Occipital lobe (tissue), 2 donors: ENCODE data around the gene CNN3. TPM values are rescaled to one million over a fixed set of nuclear protein-coding genes. Genes with fewer than 3 reads are reported as not detected.

Source experiments
- DNase-seq: peaks from one replicate; lab custom pipeline; 2025; lab: John Stamatoyannopoulos, UW
- total RNA-seq: library from RNA; depleted of rRNA; stranded (reverse); fragments of >200 nt; gene quantifications from one replicate; pipeline ENCODE4 v1.2.3, GENCODE V29; 2014

The CNN3 gene
- total RNA-seq = 199 TPM

DNA sequence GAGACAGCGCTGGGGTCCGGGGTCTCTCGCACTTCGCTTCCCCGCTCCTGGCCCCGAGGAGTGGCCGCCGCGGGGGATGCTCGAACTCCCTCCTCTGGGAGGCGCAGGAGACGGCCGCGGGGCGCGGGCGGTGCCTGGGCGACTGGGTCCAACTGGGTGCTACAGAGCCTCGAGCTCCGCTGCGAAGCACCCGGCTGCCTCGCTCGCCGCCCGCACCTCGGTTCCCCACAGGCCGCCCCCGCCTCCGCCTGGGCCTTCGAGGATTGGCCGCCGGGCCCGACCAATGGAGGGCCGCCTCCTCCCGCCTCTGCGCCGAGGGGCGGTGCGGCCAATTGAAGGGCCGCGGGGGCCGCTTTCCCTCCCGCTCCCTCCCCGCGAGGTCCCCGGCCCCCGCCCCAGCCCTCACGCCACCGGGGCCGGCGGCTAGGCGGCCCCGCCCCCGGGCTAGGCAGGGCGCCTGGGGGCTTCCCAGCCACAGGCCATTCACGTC, at the start of gene CNN3:
Gene CNN3, minus strand, starts transcription at position 196 of the 490 bp plus-strand sequence. CDS start 216 bp downstream, outside the sequence.
- peak; percentile 85 for DNase-seq

DNA sequence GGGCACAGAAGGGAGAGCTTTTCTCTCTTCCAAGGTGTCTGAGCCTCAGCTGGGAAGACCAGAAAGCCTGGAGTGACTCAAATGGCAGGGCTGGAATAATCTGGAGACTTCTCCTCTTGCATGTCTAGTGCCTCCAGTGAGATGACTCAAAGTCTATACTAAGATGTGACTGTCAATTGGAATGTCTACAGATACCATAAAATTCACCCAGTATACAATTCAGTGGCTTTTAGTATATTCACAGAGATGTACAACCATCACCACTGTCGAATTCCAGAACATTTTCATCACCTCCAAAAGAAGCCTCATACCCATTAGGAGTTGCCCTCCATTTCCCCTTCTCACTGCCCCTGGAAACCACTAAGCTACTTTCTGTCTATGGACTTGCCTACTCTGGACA, 47.9 kb upstream of the CNN3 start:
- DNase-seq = no peak

DNA sequence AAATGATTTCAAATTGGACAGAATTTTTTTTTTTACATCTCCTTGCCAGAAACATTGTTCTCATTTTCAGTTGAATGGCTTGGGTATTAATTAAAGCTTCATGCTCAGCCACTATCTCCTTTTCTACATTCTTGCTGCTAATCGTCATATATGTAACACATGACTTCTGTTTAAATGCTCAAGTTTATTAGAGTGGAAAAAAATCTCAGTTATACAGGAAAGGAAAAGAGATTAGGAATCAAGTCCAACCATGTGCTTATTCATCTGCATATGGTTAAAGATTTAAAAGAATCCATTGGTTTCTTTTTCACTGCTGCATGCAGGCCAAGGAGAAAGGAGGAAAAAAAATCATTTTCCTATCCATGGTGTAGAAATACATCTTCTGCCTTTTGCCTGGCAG, 47.3 kb upstream of the CNN3 start:
- DNase-seq = no peak

DNA sequence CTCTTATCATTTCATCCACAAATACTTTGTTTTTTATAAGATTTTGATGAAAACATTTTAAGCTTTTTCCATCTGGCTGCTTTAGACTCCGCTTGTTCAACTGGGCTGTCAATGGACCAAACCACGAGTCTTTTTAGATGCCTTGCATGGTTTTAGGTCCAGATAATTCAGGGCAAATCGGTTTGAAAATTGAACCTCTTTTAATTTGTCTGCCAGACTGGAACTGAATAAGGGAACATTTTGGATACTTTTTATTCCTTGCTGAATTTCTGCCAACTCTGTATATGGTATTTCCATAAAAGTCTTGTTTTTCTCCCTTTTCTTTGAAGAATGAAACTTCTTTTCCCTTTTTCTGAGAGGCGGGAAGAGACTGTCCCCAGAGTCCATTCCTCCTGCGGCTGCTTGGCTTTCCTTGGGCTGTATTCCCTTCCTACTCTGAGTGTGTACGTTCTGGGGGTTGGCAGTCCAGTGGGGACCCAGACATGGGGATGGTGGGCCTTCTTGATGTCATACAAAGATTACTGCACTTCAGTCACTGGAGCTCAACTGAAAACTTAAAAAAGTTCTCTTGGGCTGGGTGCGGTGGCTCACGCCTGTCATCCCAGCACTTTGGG, 46.5 kb upstream of the CNN3 start:
- DNase-seq = no peak

DNA sequence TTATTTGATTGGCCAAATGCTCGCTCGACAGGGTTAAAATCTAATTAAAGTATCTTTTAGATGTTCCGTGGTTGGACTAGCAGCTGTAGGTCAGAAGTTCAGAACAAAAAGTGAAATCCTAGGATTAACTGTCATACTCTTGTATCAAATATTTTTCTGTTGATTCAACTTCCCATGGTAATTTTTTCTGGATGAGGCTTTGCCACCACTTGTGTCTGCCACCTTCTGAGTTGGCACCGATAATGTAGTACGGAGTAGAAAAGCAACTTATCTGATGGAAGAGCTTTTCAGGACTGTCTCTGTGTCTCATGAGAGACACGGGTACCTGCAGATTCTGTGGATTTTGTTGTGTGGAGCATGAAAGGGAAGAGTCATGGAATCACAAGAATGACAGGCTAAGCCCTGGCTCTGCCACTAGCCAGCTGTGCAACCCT, 44.6 kb upstream of the CNN3 start:
- no peak for DNase-seq

DNA sequence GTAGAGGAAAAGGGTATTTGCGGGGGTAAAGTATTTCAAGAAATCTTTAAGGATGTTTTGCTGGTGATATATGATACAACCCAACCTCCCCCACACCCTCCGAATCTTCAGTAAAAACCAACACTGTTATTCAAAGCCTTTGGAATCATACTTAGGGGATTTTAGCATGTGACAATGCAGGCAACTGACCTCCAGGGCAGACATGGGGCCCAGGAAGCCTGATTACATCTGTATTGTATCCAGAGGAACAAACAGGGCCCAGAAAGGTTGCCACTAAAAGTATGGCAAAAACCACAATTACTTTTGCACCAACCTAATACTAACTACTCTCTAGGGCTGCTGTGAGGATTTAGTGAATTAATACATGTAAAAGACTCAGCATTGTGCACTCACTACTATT, 43.9 kb upstream of the CNN3 start:
- DNase-seq = no peak

DNA sequence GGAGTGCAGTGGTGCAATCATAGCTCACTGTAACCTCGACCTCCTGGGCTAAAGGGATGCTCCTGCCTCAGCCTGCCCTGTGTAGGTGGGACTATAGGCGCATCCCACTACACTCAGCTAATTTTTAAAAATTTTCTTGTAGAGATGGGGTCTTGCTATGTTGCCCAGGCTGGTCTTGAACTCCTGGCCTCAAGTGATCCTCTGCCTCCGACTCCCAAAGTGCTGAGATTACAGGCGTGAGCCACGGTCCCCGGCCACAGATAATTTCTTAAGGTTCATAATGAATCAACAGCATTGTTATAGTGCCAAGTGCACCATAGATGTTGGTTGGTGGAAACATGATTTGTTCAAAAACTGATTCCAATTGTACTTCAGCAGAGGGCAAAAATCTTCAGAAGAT, 42.2 kb upstream of the CNN3 start:
- DNase-seq = no peak

DNA sequence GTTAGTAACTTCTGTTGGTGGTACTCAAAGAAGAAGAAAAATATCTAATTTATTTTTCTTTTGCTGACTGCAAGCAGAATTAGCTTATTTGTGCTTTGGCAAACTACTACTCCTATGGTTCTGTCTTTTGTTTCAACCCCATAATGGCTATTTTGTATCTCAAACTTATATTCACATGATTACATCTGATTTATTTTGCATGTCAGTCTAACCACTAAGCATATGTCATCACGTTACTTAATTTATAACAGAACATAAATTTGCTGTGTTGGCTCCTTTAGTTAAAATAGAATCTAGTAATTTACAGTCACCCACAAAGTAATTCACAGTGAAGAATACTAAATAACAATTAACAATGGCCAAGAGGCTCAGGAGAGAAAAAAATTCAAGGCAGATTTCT, 39.1 kb upstream of the CNN3 start:
- DNase-seq = no peak

DNA sequence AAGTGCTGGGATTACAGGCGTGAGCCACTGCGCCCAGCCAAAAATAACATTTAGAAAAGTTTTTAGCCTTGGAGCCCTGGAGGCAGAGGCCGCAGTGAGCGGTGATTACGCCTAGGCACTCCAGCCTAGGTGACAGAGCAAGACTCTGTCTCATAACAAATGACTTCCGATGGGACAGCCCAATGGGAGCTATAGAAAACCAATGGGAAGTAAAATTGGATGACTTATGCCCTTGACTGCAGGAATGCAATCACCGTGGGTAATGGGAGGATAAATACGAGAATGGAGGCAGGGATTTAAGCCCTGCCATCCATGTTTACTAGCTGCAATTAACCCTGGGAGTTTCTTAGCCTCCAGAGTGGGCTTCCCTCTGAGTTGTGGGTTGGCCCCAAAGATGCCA, 37.0 kb upstream of the CNN3 start:
- DNase-seq = no peak

DNA sequence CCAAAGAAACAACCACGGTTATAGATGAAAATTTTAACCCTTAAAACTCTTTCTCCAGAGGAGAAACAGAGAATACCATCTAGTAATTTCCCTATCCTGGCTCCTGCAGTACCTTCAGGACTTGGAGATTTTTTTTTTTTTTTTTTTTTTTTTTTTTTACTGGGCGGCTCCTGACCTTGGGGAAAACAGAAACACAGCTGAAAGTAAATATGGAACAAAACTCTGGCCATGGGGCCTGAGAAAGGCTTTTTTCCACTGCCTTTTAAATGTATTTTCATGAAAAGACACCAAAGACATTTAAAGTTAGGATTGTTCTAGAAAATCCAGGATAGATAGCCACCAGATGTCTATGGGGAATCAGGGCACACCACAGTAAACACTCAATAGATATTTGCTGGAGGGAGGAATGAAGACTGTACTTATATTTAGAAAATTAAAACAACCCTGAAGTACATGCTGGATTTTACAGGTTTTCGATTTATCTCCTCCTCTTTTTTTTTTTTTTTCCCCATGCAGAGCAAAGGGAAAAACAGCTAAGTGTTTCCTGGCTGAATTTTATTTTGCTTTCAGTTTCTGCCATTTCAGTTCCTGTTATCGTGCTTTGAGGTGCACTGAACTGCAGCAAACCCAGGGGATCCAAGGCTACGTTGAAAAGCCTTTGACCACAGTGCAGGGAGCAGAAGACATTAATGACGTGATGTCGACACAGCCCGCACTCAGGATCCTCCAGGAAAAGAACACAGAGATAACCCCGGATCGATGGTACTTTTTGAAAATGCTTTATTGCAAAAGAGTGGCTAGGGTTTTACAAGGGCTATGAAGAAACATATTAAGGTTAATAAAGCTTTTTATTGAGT, 35.7 kb upstream of the CNN3 start:
- no peak for DNase-seq

DNA sequence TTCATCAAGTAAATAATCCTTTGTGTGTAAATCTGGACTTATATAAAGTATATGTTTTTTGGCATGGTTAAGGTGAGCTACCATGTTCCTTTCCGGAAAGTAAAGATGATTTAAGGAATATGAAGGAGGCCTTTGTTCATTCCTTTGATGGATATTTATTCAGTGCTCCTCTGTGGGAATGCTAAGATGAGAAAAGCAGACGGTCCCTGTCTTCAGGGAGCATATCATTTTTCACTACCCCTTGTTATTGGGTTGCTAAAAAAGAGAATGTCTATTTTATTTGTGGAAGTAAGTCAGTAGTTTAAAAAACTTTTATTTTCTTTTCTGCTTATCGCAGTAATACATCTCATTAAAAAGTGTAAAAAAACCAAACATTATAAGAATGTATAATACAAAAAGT, 35.1 kb upstream of the CNN3 start:
- no peak for DNase-seq

DNA sequence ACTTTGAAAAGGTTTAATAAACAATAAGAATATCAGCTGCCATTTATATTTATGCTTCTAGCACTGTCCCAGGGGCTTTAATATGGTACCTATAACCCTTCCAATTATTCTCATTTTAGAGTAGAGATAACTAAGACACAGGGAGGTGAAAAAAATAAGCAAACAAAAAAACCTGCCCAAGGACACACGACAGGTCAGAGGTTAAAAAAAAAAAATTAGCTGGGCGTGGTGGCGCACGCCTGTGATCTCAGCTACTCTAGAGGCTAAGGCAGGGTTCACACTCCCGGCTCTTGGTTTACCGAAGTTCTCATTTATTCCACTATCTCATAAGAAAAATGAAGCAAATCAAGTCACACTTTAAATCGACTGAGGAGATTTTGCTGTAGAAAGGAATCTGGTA, 34.7 kb upstream of the CNN3 start:
- no peak for DNase-seq

DNA sequence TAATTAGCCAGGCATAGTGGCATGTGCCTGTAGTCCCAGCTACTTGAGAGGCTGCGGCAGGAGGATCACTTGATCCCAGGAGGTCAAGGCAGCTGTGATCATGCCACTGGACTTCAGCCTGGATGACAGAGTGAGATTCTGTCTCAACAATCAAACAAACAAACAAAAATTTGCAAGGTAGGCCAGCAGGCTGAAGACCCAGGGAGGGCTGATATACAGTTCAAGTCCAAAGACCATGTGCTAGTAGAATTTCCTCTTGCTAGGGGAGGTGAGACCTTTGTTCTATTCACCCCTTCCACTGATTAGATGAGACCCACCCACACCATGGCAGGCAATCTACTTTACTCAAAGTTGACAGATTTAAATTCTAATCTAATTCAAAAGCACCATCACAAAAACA, 31.2 kb upstream of the CNN3 start:
- DNase-seq = no peak

DNA sequence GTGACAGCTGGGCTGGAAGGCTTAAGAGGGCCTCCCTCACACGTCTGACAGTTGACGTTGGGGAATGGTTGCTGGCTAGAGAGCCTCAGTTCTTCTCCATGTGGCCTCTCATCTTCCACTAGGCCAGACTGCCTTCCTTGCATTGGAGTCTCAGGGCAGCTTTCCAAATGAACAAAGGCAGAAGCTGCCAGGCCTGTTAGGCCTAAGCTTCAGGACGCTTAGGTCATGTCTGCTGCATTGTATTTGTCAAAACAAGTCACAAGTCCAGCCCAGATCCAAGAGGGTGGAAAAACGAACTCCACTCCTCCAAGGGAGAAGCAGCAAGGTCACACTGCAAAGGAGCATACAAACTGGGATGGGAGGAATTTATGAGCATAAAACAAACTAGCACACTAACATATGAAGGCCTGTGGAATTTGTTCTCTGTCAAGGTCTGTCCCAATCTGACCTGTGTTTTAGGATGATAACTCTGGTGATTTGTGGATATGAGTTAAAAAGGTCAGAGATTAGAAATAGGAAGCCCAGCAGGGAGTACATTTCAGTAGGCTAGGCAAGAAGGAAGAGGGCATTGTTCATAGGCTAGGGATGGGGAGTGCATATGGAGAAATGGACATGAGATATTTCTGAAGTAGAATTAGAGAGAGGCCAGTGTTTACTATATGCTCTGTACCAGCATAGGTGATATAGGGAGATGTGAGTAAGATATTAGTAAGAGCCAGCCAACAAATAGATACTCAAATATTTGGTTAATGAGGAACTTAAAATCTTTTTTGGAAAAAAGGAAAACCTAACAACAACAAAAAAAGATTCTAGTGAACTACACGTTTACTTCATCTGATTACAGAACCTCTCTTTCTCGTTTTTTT, 29.1 kb upstream of the CNN3 start:
- no peak for DNase-seq

DNA sequence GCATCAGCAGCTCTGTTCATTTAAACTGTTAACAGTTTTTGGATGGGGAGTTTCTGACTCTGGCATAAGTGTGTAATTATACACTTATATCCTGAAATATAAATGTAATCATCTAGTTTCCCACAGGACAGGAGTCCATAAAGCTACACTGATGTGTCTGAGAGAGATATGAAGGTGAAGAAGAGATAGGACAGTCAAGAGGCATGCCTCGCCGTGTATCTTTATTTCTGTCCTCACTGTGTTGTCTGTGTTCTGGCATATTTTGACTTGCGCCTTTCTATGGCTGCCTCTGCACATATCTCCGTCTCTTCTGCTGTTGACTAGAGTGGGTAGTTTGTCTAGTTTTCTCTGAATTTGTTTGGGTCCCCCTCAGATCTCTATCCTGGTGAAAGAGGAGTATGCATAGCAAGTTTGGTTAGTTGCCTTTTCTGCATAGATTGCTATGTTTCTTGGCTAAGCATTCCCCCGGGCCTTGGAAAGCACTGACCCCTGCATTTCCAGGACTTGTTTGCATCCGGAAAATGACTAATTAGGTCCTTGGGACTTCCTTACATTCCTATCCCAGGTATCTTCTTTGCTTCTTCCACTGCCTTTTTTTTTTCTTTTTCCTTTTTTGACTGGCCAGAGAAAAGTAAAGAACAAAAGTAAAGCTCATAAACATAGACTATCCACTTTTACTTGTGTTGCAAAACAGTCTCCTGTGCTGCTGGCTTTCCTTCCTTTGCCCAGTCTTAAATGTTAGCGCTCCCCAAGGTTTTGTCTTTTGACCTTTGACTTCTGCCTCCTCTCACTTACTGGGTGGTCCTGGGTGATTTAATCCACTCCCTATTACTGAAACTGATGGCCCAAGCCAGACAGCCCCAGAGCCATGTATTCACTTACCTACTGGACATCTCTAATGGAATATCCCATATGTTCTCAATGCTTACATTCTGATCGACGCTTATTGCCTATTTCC, 27.6 kb upstream of the CNN3 start:
- DNase-seq = no peak

DNA sequence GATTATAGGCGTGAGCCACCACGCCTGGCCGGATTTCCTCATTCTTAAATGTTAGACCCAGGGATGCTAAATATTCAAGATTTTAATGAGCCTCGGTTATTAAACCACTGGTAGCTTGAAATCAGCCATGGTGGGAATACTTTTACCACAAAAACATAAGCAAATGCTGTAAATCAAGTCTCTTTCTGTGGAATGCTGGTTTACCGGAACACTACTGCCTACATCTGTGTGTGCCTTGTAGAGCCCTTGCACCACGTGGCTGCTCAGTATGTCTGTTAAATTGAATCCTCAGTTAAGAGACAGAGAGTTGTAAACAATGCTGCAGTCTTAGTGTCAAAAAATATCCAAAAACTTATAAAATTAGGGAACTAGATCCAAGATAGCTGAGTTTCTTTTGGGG, 26.8 kb upstream of the CNN3 start:
- DNase-seq = no peak

DNA sequence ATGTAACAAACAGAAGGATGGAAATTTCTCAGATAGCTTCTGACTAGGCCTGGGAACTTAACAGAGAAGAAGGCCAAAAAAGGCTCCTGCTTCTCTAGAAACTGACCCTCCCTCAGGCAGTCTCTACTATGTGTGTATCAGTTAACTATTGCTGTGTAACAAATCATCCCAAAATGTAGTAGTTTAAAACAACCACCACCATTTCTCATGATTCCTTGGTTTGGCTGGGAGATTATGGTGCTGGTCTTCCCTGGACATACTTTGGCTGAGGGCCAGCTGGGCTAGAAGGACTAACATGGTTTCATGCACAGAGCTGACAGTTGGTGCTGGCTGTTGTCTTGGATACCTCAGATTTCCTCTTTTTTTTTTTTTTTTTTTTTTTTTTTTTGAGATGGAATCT, 26.2 kb upstream of the CNN3 start:
- DNase-seq = no peak

DNA sequence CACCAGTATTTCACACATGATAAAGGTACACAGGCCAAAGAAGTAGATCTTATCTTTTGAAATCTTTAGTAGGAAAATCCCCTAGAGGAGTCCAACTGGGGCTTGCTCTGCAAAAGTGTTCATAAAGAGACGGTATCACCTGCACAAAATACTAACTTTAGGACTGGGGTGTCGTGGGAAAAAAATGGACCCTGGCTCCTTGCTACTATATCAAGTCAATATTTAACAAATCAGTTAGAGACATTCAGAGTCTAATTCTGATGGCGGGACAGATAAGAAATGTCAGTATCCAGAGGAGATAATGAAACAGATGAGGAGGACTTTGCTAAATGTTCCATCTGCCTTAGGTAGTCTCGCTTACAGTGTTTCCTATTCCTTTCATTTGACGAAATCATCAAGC, 25.6 kb upstream of the CNN3 start:
- no peak for DNase-seq

DNA sequence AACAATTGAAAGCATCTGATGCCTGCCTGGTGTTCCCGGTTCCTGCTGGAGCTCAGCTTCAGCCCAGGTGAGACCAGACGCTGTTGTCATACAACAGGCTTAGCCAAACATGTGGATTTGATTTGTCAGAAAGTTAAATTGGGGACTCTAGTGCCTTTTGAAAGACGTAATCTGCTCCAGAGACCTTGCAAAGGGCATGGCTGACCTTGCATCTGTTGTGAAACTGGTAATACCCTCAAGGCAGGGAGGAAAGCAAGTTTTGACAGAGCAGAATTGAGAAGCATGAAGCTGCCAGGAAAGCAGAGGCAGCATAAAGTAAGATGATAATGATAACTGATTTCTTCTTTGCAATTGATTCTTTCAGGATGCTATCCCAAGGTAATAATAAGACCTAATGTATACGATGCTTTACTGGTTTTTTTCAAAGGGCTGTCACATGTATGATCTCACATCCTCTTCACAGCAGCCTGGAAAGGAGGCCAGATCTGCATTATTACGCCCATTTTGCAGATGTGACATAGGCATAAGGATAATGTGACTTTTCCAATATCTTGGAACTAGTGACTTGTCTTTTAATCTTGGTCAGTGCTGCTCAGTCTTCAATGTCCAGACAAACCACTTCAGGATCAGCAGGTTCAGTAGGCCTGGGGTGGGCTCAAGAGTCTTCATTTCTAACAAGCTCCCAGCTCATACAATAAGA, 24.7 kb upstream of the CNN3 start:
- no peak for DNase-seq

DNA sequence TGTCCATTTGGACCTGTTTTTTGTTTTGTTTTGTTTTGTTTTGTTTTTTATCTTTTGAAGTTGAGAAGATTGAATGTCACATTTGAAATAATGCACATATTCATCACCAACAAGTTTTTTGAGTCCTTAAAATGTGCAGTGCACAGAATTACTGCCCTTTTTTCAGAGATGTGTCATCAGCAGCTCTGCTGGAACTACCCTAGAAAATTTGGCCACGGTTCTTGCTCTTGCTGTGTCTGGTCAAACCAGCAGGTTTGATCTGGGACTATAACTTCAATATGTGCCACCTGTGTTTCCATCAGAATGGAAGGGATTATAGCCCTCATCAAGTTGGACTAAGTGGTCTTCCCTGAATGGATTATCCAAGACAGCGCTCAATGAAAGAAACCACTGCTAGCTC, 24.1 kb upstream of the CNN3 start:
- no peak for DNase-seq
